ENCODE data around the gene RAB38.

The RAB38 gene

GRCh38 chr11:88169471-88169870 lies 5.8 kb downstream of the RAB38 start:
- DNase-seq, result no peak

GRCh38 chr11:88167853-88168252 lies 7.4 kb downstream of the RAB38 start:
- no peak for DNase-seq

- no peak for DNase-seq
Observed at GRCh38 chr11:88164806-88165585, 10.2 kb downstream of the RAB38 start.

- no peak for DNase-seq
Observed at GRCh38 chr11:88164320-88164719, 10.9 kb downstream of the RAB38 start.

GRCh38 chr11:88158081-88158480 lies 17.2 kb downstream of the RAB38 start:
- DNase-seq, result no peak

- no peak for DNase-seq
Observed at GRCh38 chr11:88157370-88157769, 17.9 kb downstream of the RAB38 start.

- DNase-seq, result no peak
Observed at GRCh38 chr11:88152381-88152780, 22.9 kb downstream of the RAB38 start.

GRCh38 chr11:88151709-88152265 lies 23.5 kb downstream of the RAB38 start:
- DNase-seq, result no peak

- no peak for DNase-seq
Observed at GRCh38 chr11:88146106-88146505, 29.1 kb downstream of the RAB38 start.

GRCh38 chr11:88139865-88140264 lies 35.4 kb downstream of the RAB38 start:
- no peak for DNase-seq

GRCh38 chr11:88131764-88132470 lies 43.3 kb downstream of the RAB38 start:
- no peak for DNase-seq

GRCh38 chr11:88122956-88123355 lies 52.3 kb downstream of the RAB38 start:
- no peak for DNase-seq

GRCh38 chr11:88119561-88119960 lies 55.7 kb downstream of the RAB38 start:
- no peak for DNase-seq

- DNase-seq, result no peak
Observed at GRCh38 chr11:88117281-88117858, 57.9 kb downstream of the RAB38 start.

GRCh38 chr11:88115828-88116755 lies 59.2 kb downstream of the RAB38 start:
- DNase-seq, result no peak

- DNase-seq, result no peak
Observed at GRCh38 chr11:88114486-88115045, 60.7 kb downstream of the RAB38 start.

- no peak for DNase-seq
Observed at GRCh38 chr11:88106666-88107065, 68.6 kb downstream of the RAB38 start.

GRCh38 chr11:88105951-88106350 lies 69.3 kb downstream of the RAB38 start:
- DNase-seq, result no peak

- no peak for DNase-seq
Observed at GRCh38 chr11:88105526-88105925, 69.7 kb downstream of the RAB38 start.

GRCh38 chr11:88104408-88104807 lies 70.8 kb downstream of the RAB38 start:
- no peak for DNase-seq

GRCh38 chr11:88103337-88104206 lies 71.7 kb downstream of the RAB38 start:
- peak; percentile 17 to 24 for DNase-seq

All from activated CD4-positive, alpha-beta T cell treated with anti-CD3 and anti-CD28 coated beads, Interleukin-2, amount 50 U/mL, for 48 hours (primary cell).